ENCODE data around the gene CEP120.
"Not testable (repeated sequence)": the region's sequence is repeated elsewhere in the genome, so short reads cannot be mapped to it uniquely, and the experiment has no call there.

Gene CEP120

DNA sequence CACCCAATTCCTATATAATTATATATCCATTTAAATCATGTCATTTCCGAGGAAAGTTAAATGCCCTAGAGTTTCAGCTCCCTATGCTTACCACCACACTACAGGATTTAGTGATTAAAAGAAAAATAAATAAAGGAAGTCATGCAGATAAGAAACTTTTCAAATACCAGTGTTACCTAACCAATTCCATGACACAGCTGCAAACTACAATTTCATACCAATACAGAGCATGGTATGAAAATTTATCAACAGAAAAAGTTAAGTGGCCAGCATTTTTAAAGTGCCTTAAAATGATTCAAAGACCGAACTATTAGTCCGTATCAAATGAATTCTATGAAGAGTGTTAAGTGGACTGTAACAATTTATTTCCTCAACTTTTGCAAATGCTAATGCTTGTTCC lies 35.9 kb downstream of the CEP120 start:
- peak; percentile 34 for DNase-seq (ENCODE audit: low read depth)

DNA sequence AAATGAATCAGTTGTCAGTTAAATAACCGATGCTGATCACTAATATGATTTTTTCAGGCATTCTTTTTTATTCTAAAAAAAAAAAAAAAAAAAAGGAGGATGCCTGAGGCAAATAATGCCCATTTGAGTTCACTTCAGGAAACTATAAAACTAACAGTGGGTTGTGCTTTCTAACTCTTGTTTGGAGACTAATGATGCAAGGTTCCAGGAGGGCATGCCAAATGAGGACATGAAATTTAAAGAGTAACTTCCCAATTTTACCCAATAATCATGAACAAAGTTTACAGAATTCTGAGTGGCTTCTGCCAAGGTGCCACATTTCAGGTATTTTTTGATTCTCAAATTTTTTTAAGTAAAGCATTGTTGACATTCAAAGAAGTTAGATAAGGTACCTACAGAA lies 41.0 kb downstream of the CEP120 start:
- no peak for DNase-seq (ENCODE audit: low read depth)

DNA sequence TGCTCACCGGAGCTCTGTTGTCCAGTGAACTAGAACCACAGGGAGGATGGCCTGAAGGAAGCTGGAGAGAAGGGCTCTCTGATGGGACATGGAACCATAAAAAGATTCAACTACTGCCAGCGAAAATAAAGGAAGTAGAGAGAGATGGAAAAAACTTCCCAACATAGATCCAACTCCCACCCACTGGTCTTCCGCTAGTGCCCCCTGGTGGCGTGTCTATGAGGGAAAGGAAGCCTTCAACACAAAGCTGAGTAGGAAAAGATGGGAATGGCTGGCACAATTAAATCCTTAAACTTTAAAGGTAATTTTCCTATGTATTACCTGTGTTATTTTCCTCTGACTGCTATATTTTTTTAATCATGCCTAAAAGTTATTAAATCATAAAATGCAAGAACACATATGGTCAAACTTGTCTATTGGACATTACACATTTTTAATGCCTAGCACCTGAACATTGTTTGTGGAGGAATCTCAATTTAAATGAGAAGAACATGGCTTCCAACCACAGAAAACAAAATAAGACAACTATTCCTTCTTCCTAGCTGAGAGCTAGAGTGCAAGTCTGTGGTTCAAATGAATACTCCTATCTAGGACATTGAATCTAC lies 51.5 kb downstream of the CEP120 start:
- DNase-seq (ENCODE audit: low read depth) = peak; percentile 14

DNA sequence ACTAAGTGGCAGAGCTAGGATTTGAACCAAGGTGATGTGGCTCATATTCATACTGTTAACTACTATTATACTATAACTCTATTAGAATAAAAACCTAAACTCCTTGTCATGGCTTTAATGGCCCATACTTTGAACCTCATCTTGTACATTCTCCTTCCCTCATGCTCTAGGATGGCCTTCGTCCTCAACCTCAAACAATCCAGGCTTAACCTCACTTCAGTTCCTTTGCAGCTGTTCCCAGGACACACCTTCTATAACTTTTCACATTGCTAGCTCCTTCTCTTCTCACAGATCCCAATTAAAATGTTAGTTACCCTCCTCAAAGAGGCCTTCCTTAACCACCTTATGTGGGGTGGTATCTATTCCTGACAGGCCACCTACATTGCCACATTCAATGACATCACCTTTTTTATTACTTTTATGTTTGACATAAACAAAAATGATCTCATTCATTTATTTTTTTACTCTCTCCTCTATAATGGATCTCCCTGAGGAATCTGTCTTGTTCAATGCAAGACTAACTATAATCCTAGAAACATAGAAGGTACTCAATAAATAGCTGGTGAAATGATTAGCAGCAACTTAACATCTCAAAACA lies 53.7 kb downstream of the CEP120 start:
- no peak for DNase-seq (ENCODE audit: low read depth)

DNA sequence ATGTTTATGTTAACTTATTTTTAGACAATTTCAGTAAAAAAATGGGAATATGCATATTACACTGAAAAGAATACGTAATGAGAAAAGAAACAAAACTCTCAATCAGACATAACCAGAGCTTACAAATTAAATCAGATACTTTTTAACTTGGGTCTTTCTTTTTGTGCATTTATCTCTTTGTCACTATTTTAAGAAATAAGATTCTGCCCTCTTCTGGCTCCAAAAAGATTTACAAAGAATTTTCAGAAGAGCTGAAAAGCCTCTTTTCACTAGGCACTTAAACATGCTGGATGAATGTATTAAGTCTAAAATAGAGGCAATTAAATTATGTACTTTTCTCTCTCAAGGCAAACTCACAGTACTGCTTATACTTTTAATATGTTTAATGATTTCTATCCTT lies 55.5 kb downstream of the CEP120 start:
- DNase-seq (ENCODE audit: low read depth) = peak; percentile 12

DNA sequence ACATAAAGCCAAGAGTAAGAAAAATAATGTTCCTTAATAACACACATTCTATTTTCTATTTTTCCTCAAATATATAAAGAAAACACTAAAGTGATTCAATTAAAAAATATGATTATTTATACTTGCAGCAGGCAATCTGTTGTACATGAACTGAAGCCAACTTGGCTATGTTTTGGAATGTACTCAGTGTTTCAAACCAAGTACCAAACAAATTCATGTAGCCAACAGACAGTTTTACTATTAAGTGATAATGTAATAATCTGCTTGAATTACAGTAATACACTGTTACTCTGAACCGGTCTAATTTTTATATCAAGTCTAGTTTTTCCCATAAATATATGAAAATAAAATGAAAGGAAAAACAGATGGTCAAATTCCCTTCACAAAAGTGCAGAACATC lies 58.0 kb downstream of the CEP120 start:
- peak; percentile 30 for DNase-seq (ENCODE audit: low read depth)

DNA sequence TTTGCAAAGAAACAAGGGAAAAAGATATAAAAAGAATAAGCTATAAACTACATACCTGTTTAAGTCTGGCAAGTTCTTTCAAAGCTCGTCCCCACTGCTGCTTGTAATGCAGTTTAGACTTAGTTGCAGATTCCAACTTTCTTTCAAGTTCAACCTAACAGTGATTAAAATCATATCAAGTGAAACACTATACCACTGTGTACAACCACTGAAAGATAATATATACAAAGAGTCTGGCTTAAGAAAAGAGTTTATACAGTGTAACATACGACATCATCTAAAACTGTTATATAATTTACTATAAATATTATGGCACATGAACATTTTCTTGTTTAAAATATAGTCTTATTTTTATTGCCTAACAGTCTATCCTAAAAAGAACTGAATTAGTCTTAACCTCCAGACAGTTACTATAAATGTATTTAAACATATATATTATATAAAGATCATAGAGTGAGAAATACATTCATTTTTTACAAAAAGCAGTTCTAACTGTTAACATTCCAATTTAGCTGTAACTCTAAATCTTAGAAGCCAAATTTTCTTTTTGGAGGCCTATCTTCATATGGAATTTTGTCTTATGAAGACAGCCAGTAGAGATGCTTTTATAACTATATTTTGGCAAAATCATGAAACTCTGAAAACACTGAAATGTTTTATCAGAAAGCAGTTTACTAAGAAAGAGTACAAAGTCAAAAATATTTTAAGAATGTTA lies 58.6 kb downstream of the CEP120 start:
- DNase-seq (ENCODE audit: low read depth) = peak; percentile 32

DNA sequence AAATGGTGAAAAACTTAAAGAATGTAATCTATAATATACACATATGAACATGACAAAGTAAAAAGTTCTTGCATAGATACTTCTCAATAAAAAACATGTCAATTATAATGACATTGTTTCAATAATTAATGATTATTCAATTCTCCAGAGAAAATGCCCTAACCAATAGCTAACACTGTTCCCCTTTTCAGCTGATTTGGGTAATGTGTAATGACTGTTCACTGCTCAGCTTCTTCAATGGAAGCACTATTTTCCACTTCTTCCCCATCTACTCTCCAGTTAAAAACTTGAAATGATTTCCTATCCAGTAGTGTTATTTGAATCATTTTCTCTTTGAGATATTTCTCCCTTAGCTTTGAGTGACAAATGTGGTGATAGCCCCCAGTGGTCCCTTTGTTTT lies 62.3 kb downstream of the CEP120 start:
- no peak for DNase-seq (ENCODE audit: low read depth)

DNA sequence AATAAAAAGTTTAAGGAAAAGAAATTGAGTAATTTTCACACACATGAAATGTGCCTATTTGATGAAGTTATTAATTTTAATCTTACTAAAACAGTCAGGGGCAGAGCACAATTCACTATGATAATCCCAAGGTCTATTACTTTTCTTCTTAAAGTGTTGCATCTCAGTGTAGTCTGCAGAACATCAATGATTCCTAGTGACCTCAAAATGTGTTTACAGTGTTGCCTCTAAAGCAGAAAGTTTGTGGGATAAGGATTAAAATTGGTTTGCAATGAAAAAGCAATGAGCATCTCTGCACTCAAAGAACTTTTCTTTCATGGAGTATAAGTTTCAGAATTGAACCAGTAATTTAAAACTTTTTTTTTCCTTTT lies 63.0 kb downstream of the CEP120 start:
- no peak for DNase-seq (ENCODE audit: low read depth)

DNA sequence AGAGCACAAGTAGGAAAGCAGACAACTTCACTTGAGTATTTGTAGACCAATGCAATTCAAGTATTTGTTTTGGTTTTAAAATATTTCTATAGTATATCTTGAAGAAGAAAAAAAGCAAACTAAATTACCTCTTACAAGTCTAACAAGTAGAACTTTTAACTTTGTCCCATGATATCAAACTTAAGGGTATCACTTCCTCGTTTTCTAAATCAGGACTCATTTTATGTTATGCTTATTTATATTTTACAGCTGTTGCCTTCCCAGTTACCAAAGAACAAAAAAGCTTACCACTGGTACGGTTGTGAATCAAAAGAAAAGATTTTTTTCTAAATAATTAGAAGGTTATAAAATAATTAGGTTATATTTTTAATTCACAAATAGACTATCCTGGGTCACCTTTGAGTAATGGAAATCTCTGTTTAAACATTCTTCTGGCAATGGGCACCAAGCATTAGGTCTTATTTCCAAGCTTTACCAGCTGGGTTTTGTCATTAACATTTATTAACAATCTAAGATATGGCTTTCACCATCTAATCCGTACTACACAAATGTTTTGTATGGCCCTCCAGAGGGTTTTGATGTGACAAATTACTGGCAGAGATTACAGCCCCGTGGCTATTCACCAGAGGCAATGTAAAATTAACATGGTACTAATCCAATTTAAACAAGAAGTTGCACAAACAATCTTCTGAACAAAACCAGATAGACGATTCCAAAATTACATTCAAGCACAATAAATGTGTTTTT lies 63.6 kb downstream of the CEP120 start:
- no peak for DNase-seq (ENCODE audit: low read depth)

DNA sequence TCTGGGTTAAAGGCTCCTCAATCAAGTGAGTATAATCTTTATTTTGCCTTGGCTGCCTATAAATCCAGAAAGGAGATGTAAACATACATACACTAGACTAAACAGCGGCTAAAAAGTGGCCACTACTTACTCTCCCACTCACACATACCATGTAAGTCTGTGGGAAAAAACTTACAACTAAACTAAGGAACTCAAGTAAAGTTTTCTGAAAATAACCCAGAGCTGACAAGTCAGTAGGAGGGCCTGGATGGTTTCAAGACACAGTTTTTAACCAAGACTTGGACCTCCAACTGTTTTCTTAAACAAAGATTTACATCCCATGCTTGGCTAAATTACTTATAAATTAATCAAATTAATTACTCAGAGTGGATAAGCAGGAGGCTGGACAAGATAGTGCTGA lies 64.5 kb downstream of the CEP120 start:
- peak; percentile 2 for DNase-seq (ENCODE audit: low read depth)

DNA sequence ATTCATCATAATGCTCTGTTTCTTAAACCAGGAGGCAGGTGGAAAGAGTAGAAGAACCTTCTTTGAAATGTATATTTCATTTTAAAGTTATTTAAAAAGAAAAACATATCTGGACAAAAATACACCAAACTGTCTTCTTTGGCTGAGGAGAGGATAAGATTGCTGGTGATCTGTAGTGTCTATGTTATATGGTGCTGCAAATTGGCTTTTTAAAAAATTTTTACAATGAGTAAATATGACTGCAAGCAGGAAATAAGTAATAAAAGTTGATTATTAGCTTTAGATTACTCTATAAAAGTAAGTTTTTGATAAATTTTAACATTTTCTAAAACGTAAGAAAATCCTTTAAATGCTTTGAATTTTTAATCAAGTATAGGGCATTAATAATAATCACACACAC lies 64.9 kb downstream of the CEP120 start:
- no peak for DNase-seq (ENCODE audit: low read depth)

DNA sequence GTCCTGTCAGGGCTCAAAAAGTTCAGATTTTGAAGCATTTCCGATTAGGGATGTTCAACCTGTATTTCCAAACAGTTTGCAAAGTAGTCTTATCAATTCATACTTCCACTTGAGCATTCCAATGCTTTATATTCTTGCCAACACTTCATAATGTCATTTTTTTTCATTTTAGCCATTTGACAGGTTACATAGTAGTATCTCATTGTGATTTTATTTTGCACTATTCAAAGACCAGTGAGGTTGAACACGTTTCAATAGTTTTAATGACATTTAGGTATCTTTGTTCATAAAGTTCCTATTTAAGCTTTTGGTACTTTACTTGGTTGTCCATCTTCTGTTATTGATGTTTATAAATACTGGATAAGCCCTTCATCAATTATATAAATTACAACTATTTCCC lies 71.4 kb downstream of the CEP120 start:
- DNase-seq (ENCODE audit: low read depth) = no peak

DNA sequence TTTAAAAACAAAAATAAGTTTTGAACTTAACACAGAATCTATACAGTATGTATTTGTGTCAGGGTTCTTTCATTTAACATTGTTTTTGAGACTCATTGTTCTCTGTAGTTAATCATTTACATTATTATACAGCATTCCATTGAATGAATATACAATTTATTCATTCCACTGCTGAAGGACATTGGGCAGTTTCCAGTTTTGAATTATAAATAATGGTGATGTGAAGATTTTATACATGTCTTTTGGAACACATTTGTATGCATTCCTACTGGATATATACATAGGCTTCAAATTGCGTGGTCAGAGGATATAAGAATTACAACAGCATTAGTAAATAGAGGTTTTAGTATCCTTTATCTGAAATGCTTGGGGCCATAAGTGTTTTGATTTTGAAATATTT lies 72.0 kb downstream of the CEP120 start:
- DNase-seq (ENCODE audit: low read depth) = peak; percentile 13

DNA sequence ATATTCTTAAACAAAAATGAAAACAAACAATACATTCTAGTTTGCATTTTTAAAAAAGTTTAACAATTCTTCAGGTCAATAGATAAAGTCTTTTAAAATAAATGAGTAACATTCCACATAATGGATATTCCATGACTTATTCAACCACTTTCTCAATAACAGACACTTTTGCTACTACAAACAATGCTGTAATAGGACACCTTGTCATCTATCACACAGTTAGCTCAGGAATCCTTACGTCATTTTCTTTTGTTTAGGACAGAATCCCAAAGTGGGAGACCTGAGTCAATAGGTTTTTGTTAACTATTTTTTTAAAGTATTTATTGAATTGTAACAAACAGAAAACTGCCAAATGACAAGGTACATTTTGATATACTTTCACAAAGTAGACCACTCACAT lies 72.5 kb downstream of the CEP120 start:
- DNase-seq (ENCODE audit: low read depth) = peak; percentile 16

DNA sequence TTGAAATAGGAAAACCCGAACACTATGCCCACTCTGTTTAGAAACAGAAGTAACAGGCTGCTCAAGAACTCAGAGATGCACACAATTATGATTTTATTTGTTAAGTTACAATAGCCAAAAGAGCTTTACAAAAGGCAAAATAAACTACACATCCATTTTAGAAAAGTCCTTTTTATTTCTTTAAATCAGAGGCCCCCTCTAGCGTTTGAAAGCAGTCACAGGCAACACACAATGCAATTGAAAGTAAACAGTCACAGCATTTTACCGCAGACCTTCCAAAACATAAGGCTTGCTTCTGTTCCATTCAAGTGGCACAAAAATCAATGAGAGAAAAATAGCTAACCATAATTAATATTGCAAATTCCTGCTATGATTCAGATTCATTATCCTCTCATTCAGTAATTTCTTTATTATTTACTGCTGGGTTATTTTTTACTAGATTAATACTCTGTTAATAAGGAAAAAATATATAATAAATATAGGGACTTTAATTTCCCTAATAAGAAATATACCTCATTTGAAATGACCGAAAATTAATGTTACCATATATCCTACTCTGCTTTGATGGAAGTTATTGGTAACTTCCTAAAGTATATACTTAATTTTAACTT lies 78.3 kb downstream of the CEP120 start:
- peak; percentile 52 for DNase-seq (ENCODE audit: low read depth)

DNA sequence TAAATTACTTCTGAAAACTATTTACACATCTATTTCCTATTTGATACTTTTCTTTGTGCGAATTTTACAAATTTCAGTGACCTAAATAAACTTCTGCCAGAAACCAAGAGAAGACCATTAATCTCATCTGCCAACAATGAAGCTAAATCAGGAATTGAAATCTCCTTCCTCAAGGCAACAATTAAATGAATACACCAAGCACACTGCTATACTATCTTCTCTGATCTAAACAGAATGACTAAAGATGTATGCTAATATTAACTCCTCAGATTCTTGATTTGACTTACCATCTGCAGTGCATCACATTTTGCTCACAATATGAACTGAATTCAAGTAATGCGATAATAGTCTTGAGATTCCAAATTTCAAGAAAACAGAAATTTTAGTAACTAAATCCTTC lies 82.3 kb downstream of the CEP120 start:
- no peak for DNase-seq (ENCODE audit: low read depth)

DNA sequence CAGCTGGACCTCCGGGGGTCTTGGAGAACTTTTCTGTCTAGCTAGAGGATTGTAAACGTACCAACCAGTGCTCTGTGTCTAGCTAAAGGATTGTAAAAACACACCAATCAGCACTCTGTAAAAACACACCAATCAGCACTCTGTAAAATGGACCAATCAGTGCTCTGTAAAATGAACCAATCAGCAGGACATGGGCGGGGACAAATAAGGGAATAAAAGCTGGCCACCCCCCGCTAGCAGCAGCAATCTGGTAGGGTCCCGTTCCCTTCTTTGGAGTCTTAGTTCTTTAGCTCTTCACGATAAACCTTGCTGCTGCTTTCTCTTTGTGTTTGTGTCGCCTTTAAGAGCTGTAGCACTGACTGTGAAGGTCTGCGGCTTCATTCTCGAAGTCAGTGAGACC lies 114.8 kb downstream of the CEP120 start:
- DNase-seq (ENCODE audit: low read depth) = not testable (repeated sequence)

DNA sequence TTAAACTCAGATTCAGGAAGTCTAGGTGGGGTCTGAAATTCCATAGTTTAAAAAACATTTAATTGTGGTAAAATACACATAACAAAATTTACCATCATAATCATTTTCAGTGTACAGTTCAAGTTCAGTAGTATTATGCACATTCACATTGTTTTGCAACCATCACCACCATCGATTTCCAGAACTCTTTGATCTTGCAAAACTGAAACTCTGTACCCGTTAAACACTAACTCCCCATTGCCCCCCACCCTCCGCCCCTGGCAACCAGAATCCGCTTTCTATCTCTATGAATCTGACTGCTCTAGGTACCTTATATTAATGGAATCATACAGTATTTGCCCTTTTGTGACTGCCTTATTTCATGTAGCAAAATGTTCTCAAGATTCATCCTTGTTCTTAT lies 117.5 kb downstream of the CEP120 start:
- no peak for DNase-seq (ENCODE audit: low read depth)

DNA sequence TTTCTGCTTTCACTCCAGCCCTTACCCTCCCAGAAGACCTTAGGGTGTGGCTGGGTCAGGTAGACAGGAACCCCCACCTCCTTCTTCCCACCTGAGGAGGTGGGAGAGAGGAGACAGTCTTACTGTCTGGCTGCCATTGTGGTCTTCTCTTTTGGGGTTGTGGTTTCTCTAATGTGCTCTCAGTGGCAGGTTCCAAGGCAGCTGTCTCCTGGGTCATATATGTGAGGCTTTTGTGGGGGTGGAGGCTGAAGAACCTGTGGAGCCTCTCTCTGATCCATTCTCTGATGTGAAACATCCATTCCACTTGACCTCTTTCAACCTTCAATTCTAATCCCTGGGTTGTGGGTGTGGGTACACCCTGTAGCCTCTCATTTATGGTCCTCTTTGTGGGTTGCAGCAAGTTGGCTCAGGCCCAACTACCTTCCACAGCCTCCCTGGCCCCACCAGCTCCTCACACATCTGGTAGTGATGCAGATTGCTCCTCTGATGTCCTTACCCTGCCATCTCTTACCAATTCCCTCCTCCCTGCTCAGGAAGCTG lies 118.4 kb downstream of the CEP120 start:
- DNase-seq (ENCODE audit: low read depth) = no peak

DNA sequence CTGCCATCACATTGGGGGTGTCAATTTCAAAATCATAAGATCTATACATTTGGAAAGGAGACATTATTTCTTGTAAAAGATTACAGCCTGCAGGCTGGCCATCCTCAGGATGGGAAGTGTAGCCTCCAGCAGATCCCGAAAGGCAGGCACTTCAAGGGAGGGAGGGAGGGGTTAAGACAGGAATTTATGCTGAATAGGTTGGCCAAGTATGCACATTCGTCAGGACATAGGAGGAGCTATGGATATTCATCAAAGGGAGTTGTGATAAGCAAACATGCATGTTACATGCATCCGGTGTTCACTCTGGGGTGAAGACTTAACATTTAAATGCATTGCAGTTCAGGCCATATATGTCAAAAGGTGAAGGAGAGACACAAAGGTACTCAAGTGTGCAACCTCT lies 119.4 kb downstream of the CEP120 start:
- no peak for DNase-seq (ENCODE audit: low read depth)

DNA sequence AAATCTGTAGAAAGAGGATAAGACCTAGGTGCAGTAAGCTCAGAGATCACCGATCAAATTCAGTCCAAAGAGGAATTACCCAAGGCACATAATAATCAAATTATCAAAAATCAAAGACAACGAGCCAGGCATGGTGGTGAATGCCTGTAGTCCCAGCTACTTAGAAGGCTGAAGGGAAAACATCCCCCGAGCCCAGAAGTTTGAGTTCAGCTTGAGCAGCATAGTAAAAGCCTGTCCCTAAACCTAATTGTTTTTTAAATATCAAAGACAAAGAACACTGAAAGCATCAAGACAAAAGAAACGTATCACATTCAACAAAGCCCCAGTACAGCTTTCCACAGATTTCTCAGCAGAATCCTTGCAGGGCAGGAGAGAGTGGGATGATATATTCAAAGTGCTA lies 122.9 kb downstream of the CEP120 start:
- no peak for DNase-seq (ENCODE audit: low read depth)

Measured in iris pigment epithelial cell (primary cell).